Endothelial cell of umbilical vein (primary cell): ENCODE measurements around the gene LIPG. TPM values are rescaled to one million over a fixed set of nuclear protein-coding genes. Genes with fewer than 3 reads are reported as not detected.

ENCODE experiments used
- BruUV-seq: library from RNA; stranded (reverse); fragments of 400-500 nt; replicated peaks from 2 replicates; lab custom pipeline; 2021; lab: Mats Ljungman, UMichigan
- CTCF ChIA-PET: fragments of 300-600, 350-600 bp; sonication (Branson Sonifier 250); formaldehyde crosslinking; loops from one replicate; lab custom pipeline; 2021; ENCODE audit warnings: antibody characterized with exemption, inconsistent platforms; lab: Charles Lee
- POLR2A ChIA-PET: fragments of 300-600, 350-600 bp; sonication (Branson Sonifier 250); formaldehyde crosslinking; loops from one replicate; lab custom pipeline; 2021; ENCODE audit warnings: antibody characterized with exemption, inconsistent platforms; lab: Charles Lee
- DNase-seq: peaks from one replicate; pipeline ENCODE4 v3.0.0-alpha.2; 2011; ENCODE audit warnings: low read depth, low spot score
- FAIRE-seq: peaks from 2 replicates; lab custom pipeline; 2011; peaks lifted over from hg19 to GRCh38; lab: Jason Lieb, UNC
- H2AFZ ChIP-seq: 2 replicates; pipeline ENCODE4 v1.6.0; 2012; ENCODE audit warnings: low read depth, low read length, control low read depth, inconsistent platforms
- H3K27ac ChIP-seq: 2 replicates; pipeline ENCODE4 v1.5.1; 2011; ENCODE audit warnings: low read depth, mild to moderate bottlenecking, control low read depth, low read length, moderate library complexity; ENCODE audit not compliant: insufficient read depth
- H3K27me3 ChIP-seq, 2 experiments: 2 replicates each; pipeline versions ENCODE4 v1.6.0 to v1.6.1; 2011; ENCODE audit warnings: low read length in 2 of 2, mixed read lengths in 1 of 2; ENCODE audit not compliant: control insufficient read depth in 2 of 2, insufficient read depth in 2 of 2
- H3K36me3 ChIP-seq, 2 experiments: 2 replicates in 1 of 2; 3 replicates in 1 of 2; pipeline ENCODE4 v1.5.1; 2011; ENCODE audit warnings: low read length in 2 of 2, mild to moderate bottlenecking in 1 of 2, moderate library complexity in 1 of 2; ENCODE audit not compliant: control insufficient read depth in 2 of 2, insufficient read depth in 2 of 2; ENCODE audit errors: extremely low read depth in 1 of 2
- H3K4me1 ChIP-seq: 3 replicates; pipeline ENCODE4 v1.5.1; 2011; ENCODE audit warnings: mild to moderate bottlenecking, low read length; ENCODE audit not compliant: control insufficient read depth, insufficient read depth; ENCODE audit errors: extremely low read depth
- H3K4me2 ChIP-seq: 2 replicates; pipeline ENCODE4 v1.6.1; 2011; ENCODE audit warnings: low read length, control low read depth, mixed read lengths; ENCODE audit not compliant: insufficient read depth
- H3K4me3 ChIP-seq, 3 experiments: fragments of 200-600 bp in 1 of 3; sonication (generic), shearing (Covaris generic) in 1 of 3; replicated peaks in 1 of 3; 2 replicates each; pipeline ENCODE4 v1.5.1; 2011 to 2016; ENCODE audit warnings: control low read depth in 3 of 3, low read length in 3 of 3, mild to moderate bottlenecking in 2 of 3, inconsistent platforms in 1 of 3, low read depth in 1 of 3, moderate library complexity in 1 of 3; ENCODE audit not compliant: insufficient read depth in 1 of 3
- H3K79me2 ChIP-seq: 2 replicates; pipeline ENCODE4 v1.6.0; 2012; ENCODE audit warnings: low read length, inconsistent platforms; ENCODE audit not compliant: control insufficient read depth, insufficient read depth
- H3K9ac ChIP-seq: replicated peaks from 2 replicates; pipeline ENCODE3; 2011; ENCODE audit warnings: low read length, control low read depth; ENCODE audit not compliant: insufficient read depth; ENCODE audit errors: extremely low read depth
- H3K9me1 ChIP-seq: replicated peaks from 3 replicates; pipeline ENCODE4 v1.6.0; 2011; ENCODE audit warnings: mild to moderate bottlenecking, low read length; ENCODE audit not compliant: control insufficient read depth, insufficient read depth; ENCODE audit errors: extremely low read depth
- H3K9me3 ChIP-seq: replicated peaks from 2 replicates; pipeline ENCODE4 v1.5.1; 2012; ENCODE audit warnings: low read length, inconsistent platforms; ENCODE audit not compliant: control insufficient read depth, insufficient read depth
- H4K20me1 ChIP-seq: replicated peaks from 2 replicates; pipeline ENCODE3; 2011; ENCODE audit warnings: mild to moderate bottlenecking, low read length; ENCODE audit not compliant: control insufficient read depth, insufficient read depth; ENCODE audit errors: extremely low read depth
- CTCF ChIP-seq, 2 donors: IDR thresholded peaks; 1 replicate in 1 of 2; 2 replicates in 1 of 2; pipeline ENCODE4 v1.5.1; 2011; ENCODE audit warnings: low read length in 2 of 2, mild to moderate bottlenecking in 2 of 2, moderate library complexity in 2 of 2, control low read depth in 1 of 2, inconsistent platforms in 1 of 2, low read depth in 1 of 2; ENCODE audit not compliant: insufficient read depth in 1 of 2; ENCODE audit errors: extremely low read depth in 1 of 2
- EZH2 ChIP-seq: IDR thresholded peaks from 2 replicates; pipeline ENCODE4 v1.6.1; 2012; ENCODE audit warnings: borderline replicate concordance, low read depth, mild to moderate bottlenecking, moderate library complexity, low read length, inconsistent platforms; ENCODE audit not compliant: severe bottlenecking
- FOS ChIP-seq: IDR thresholded peaks from 2 replicates; pipeline ENCODE4 v1.6.1; 2011; ENCODE audit warnings: mild to moderate bottlenecking, low read length, moderate library complexity, borderline replicate concordance; ENCODE audit not compliant: insufficient read depth
- GATA2 ChIP-seq: IDR thresholded peaks from 2 replicates; pipeline ENCODE4 v1.7.0; 2011; ENCODE audit warnings: low read depth, mild to moderate bottlenecking, moderate library complexity, mixed read lengths, low read length; ENCODE audit not compliant: insufficient read length, insufficient read depth
- JUN ChIP-seq: IDR thresholded peaks from 2 replicates; pipeline ENCODE4 v1.6.1; 2011; ENCODE audit warnings: borderline replicate concordance, low read depth; ENCODE audit not compliant: insufficient read length, insufficient read depth
- MAX ChIP-seq: IDR thresholded peaks from 2 replicates; pipeline ENCODE4 v1.6.1; 2011; ENCODE audit not compliant: insufficient read depth, insufficient read length
- MYC ChIP-seq: IDR thresholded peaks from one replicate; pipeline ENCODE4 v1.6.1; 2011; ENCODE audit warnings: mild to moderate bottlenecking, low read depth, low read length
- POLR2A ChIP-seq: IDR thresholded peaks from 2 replicates; pipeline ENCODE4 v1.6.1; 2012; ENCODE audit warnings: low read depth, mild to moderate bottlenecking, control low read depth, low read length
- POLR2AphosphoS5 ChIP-seq: IDR thresholded peaks from 2 replicates; pipeline ENCODE4 v1.6.1; 2012; ENCODE audit warnings: low read depth, mild to moderate bottlenecking, control low read depth, low read length, moderate library complexity; ENCODE audit not compliant: insufficient read depth
- dilution Hi-C: fragments of 300-500 bp; cut with MboI; formaldehyde crosslinking; loops from one replicate; pipeline ENCODE4 v1.15.0; 2019; ENCODE audit warnings: low sequenced_read_pairs; ENCODE audit not compliant: extremely low pct_ligation_motif_present
- intact Hi-C: fragments of 100-400 bp; cut with micrococcal nuclease; formaldehyde crosslinking; loops from one replicate; pipeline ENCODE4 v1.10.0; 2022
- polyA plus RNA-seq, 4 experiments: library from polyadenylated mRNA; depleted of rRNA in 3 of 4; stranded (reverse) in 3 of 4; unstranded in 1 of 4; fragments of >200 nt; gene quantifications; 2 replicates each; pipeline versions ENCODE4 v1.2.1 to v1.2.3, GENCODE V29; 2011 to 2012; ENCODE audit warnings: missing spikeins in 1 of 4
- total RNA-seq: library from RNA; stranded (reverse); gene quantifications from 2 replicates; pipeline ENCODE4 v1.2.3, GENCODE V29; 2021

LIPG gene
- total and polyA plus RNA-seq, 2 donors (not counting 3 experiments of a cell fraction or from before 2014, with no cell fraction given): 80.6 to 86.3 TPM

GRCh38 chr18:49618742-49619681 lies 57.2 kb downstream of the LIPG start:
- H3K9me3 ChIP-seq: no peaks in the 10 kb centered on the region
- no peak overlapping the region for H3K27ac ChIP-seq
- H3K4me3 ChIP-seq: no peak overlapping the region
- H4K20me1 ChIP-seq: no peaks in the 10 kb centered on the region
- no peak overlapping the region for H3K9ac ChIP-seq
- no peaks in the 10 kb centered on the region for H3K9me1 ChIP-seq
- TF ChIP-seq POLR2AphosphoS5 (no peak), MAX (no peak), CTCF (IDR thresholded peaks at IDR 0.05; ENCODE audit: extremely low read depth in 1 of 2, insufficient read depth in 1 of 2, low read depth in 1 of 2, low read length in 2 of 2) (no peak), EZH2 (no peak), FOS (no peak), POLR2A (no peak), MYC (no peak), JUN (no peak), GATA2 (no peak)
- intact Hi-C loops: loop anchor here (1.0 kb wide), 1 partner anchor 45 kb away; no protein-coding TSS in a partner anchor
- H3K4me1 ChIP-seq: peaks cover 14% of the 10 kb centered on the region
- peaks cover 0 to 2% of the 10 kb centered on the region in 2 experiments for H3K27me3 ChIP-seq
- H2AFZ ChIP-seq: peak overlapping the region; percentile 2
- ChIA-PET CTCF (interaction anchor here (0.8 to 2.7 kb wide), 5 partner anchors 9 to 40 kb away, joined by 3 to 7 read pairs (median 4); no protein-coding TSS in a partner anchor), POLR2A (interaction anchor here (0.7 kb wide), 1 partner anchor 664 kb away, joined by 5 read pairs; no protein-coding TSS in a partner anchor)
- peak; percentile 95 for FAIRE-seq
- no peaks in the 10 kb centered on the region for H3K79me2 ChIP-seq
- DNase-seq: peak; percentile 55
- BruUV-seq: no TSS peak
- H3K4me2 ChIP-seq: peak overlapping the region; percentile 13
- dilution Hi-C loops: no loop called here
- H3K36me3 ChIP-seq: no peaks in the 10 kb centered on the region
